Activated CD4-positive, alpha-beta T cell treated with anti-CD3 and anti-CD28 coated beads, Interleukin-2, Interleukin-6, amounts not matched to agents 100 ng/mL and 50 ng/mL, durations not matched to agents 16 hours and 8 hours (primary cell): ENCODE results near the gene HIVEP1.
A peak's percentile ranks its signal among the peaks of the same experiment; 100 is the strongest.
"Not testable (repeated sequence)": the region's sequence is repeated elsewhere in the genome, so short reads cannot be mapped to it uniquely, and the experiment has no call there.

Experiments used
- DNase-seq: peaks from one replicate; pipeline ENCODE4 v3.0.0-alpha.2; 2020

The HIVEP1 gene

GRCh38 chr6:12163744-12164507, 151.8 kb downstream of the HIVEP1 start:
- no peak for DNase-seq

- no peak for DNase-seq
Observed at GRCh38 chr6:12164508-12164770, 152.3 kb downstream of the HIVEP1 start.

GRCh38 chr6:12165297-12165696, 153.2 kb downstream of the HIVEP1 start:
- no peak for DNase-seq

GRCh38 chr6:12165722-12166280, 153.7 kb downstream of the HIVEP1 start:
- DNase-seq = no peak

- DNase-seq = no peak
Observed at GRCh38 chr6:12169377-12169776, 157.3 kb downstream of the HIVEP1 start.

- DNase-seq = no peak
Observed at GRCh38 chr6:12170351-12171092, 158.4 kb downstream of the HIVEP1 start.

- no peak for DNase-seq
Observed at GRCh38 chr6:12171717-12172116, 159.6 kb downstream of the HIVEP1 start.

- DNase-seq = no peak
Observed at GRCh38 chr6:12172572-12172971, 160.5 kb downstream of the HIVEP1 start.

GRCh38 chr6:12173181-12173580, 161.1 kb downstream of the HIVEP1 start:
- DNase-seq = no peak

GRCh38 chr6:12173661-12174060, 161.5 kb downstream of the HIVEP1 start:
- DNase-seq = no peak

GRCh38 chr6:12174878-12175277, 162.8 kb downstream of the HIVEP1 start:
- no peak for DNase-seq

GRCh38 chr6:12175626-12176025, 163.5 kb downstream of the HIVEP1 start:
- DNase-seq = no peak

GRCh38 chr6:12176782-12177181, 164.7 kb downstream of the HIVEP1 start:
- DNase-seq = not testable (repeated sequence)

- DNase-seq = no peak
Observed at GRCh38 chr6:12178521-12178920, 166.4 kb downstream of the HIVEP1 start.

GRCh38 chr6:12181481-12181880, 169.4 kb downstream of the HIVEP1 start:
- no peak for DNase-seq

GRCh38 chr6:12182676-12183075, 170.6 kb downstream of the HIVEP1 start:
- DNase-seq = peak; percentile 14

- DNase-seq = no peak
Observed at GRCh38 chr6:12185081-12185673, 173.1 kb downstream of the HIVEP1 start.

GRCh38 chr6:12186528-12186927, 174.4 kb downstream of the HIVEP1 start:
- DNase-seq = no peak

- no peak for DNase-seq
Observed at GRCh38 chr6:12189150-12189549, 177.0 kb downstream of the HIVEP1 start.

GRCh38 chr6:12189661-12190060, 177.5 kb downstream of the HIVEP1 start:
- DNase-seq = no peak

- DNase-seq = no peak
Observed at GRCh38 chr6:12190252-12190651, 178.1 kb downstream of the HIVEP1 start.

- no peak for DNase-seq
Observed at GRCh38 chr6:12196326-12196936, 184.3 kb downstream of the HIVEP1 start.

GRCh38 chr6:12198851-12199250, 186.7 kb downstream of the HIVEP1 start:
- no peak for DNase-seq
